Fibroblast of peridontal ligament (primary cell): ENCODE data around the gene IQGAP2.

Experiments used
- DNase-seq: peaks from one replicate; pipeline ENCODE4 v3.0.0-alpha.2; 2010; ENCODE audit errors: extremely low read depth

Gene IQGAP2

GRCh38 chr5:76610196-76610595 is 207.1 kb downstream of the IQGAP2 start:
- DNase-seq, result no peak

DNA sequence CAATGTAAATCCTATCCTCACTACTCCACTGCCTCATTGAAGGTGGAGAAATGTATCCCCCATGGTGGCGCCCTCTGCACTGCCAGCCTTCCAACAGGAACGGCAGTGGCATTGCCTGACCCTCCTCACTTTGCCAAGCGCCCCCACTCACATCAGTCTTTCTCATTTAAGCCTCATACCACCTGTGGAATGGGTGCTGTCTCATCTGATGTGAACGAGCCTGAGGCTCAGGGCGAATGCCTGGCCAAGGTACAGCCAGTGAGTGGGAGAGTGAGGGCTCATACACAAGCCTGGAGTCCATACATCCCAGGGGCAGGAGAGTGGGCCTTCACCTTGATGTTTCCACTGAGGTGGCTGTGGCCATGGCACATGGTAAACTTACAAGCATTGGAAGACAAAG is 209.9 kb downstream of the IQGAP2 start:
- DNase-seq, result no peak

GRCh38 chr5:76615759-76616158 is 212.7 kb downstream of the IQGAP2 start:
- no peak for DNase-seq

GRCh38 chr5:76616206-76616605 is 213.1 kb downstream of the IQGAP2 start:
- no peak for DNase-seq

- DNase-seq, result no peak
These were observed 214.1 kb downstream of the IQGAP2 start for GRCh38 chr5:76617229-76617628.

- DNase-seq, result peak; percentile 61
These were observed 214.6 kb downstream of the IQGAP2 start for GRCh38 chr5:76617675-76618074.

- no peak for DNase-seq
These were observed 217.1 kb downstream of the IQGAP2 start for GRCh38 chr5:76620166-76620565.

- DNase-seq, result peak; percentile 56
These were observed 219.0 kb downstream of the IQGAP2 start for GRCh38 chr5:76622076-76622475.

DNA sequence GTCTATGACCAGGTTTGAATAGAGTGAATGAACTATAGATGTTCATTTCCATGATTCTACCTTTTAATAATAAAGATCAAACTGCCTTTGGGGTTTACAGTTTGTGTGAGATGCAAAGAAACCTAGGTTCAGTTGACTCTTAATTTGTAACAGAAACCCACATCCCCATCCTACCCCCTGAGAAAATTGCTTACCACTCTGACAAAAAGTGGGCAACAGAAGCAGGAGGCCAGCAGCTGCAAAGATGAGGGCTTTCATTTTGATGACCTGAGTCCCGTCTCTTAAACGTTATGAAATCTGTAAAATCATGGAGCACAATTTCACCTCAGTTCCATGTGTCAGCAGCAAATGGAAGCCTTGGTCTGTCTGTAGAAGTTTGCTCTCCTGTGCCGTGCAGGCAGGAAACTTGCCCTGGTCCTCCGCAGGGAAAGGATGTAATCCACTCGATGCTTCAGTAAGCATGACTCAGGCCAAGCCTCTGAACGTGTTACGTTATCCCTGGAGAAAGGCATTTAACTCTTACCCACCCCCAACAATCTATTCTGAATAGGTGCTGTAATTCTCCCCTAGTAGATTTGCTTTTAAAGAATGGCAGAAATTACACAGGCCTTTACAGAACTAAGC is 220.0 kb downstream of the IQGAP2 start, which contains the start of gene F2RL2:
TSS of gene F2RL2 (minus strand) at position 431 of the 624 bp plus-strand sequence. CDS start at position 258, 173 bp downstream.
- peak; percentile 91 for DNase-seq

- DNase-seq, result no peak
These were observed 222.2 kb downstream of the IQGAP2 start for GRCh38 chr5:76625087-76625815.

- DNase-seq, result no peak
These were observed 223.7 kb downstream of the IQGAP2 start for GRCh38 chr5:76626738-76627137.

GRCh38 chr5:76634661-76635060 is 231.6 kb downstream of the IQGAP2 start:
- no peak for DNase-seq

GRCh38 chr5:76637490-76637889 is 234.4 kb downstream of the IQGAP2 start:
- no peak for DNase-seq

DNA sequence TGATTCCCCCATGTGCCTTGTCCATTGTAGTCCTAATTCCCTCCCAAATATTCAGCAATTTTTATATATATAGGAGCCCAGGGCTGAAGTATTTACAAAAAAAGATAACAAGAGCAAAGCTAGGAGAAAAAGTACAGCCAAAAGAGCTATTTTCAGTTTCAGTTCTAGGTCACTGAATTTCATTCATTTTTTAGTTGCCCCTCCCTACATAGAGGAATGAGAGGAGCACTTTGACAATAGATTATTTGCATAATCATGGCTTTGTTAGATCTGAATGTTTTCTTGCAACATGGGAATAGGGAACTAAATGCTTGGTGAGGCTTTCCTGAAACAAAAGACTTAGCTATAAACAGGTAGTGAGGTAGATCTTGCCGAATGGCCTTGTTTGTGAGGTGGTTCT is 235.4 kb downstream of the IQGAP2 start:
- peak; percentile 35 for DNase-seq

GRCh38 chr5:76641514-76642120 is 238.5 kb downstream of the IQGAP2 start:
- peak; percentile 89 for DNase-seq

DNA sequence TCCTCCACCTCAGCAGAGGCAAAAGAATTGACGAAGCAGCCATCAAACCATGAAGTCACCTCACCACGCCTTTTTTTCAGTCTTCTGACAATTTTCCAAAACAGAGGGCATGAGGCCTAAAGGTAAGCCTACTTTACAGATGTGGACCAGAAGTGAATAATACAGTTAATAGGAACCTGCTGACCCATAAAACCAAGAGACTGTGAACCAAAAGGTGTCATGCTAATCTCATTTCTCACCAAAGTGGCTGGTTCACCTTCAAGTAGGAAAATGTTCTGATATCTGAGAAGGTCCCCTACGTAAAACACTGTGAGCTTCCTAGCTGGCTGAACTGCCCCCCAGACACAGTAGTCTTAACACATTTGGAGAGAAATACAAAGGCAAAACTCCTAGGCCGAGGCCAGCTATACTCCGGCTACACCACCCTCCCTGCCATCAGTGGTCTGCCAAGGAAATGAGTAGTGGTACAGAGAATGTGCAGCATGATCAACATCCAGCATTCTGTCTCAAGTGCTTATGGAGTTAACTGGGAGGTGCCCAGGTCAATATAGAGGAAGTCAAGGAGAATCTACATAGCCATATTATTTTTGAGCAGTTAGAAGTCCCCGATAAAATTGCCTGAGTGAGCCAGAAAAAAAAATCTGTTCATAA is 239.4 kb downstream of the IQGAP2 start:
- no peak for DNase-seq

DNA sequence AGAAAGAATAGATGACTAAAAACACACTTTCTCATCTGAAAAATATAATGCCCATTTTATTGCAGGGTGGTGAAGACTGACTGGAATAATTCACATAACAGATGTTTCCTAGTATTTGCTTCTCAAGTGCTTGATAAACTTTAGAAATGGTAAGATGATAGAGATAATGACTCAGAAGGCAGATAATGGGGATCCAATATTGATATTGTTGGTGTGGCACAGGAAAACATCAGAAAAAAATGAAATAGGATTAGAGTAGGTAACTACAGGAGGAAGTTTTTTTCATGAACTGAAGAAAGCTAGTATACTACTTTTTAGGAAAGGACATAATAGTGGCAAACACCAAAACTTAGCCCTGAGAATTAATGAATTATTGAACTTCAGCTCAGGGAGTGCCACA is 240.3 kb downstream of the IQGAP2 start:
- DNase-seq, result no peak

DNA sequence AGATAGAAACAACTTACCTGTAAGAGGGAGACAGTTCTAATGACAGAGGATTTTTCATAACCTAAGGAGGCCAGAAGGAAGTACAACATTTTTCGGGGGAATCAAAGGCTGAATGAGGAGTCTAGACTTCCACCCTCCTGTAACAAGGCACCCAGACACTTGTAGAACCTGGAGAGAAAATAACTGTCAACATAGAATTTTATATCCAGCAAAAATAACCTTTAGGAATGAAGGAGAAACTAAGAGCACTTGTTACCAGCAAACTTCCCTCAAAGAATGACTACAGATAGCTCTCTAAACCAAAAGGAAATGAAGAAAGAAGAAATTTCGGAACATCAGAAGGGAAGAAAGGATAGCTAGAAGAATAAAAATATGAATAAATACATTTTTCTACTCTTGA is 246.1 kb downstream of the IQGAP2 start:
- no peak for DNase-seq

GRCh38 chr5:76652809-76653414 is 249.8 kb downstream of the IQGAP2 start:
- DNase-seq, result no peak

GRCh38 chr5:76657091-76657490 is 254.0 kb downstream of the IQGAP2 start:
- no peak for DNase-seq

- no peak for DNase-seq
These were observed 254.7 kb downstream of the IQGAP2 start for GRCh38 chr5:76657683-76658311.

DNA sequence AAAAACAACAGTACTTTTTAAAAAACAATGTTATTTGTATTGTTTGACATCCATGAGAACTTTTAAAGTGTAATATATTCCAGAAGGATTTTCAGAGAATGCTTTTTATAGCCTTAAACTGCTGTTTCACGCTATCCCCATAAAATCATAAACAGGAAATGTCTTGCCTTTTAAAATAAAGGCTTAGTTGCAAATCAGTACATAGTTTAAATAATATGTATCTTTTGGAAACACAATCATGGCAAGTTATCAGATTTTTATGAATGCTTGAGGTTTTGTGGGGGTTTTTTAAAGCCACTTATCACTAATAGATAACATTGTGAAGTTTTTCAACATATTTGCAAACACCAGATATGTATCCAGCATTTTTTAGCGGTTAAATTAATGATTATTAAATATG is 257.3 kb downstream of the IQGAP2 start:
- DNase-seq, result peak; percentile 16
